ENCODE measurements around the gene UST. TPM values are rescaled to one million over a fixed set of nuclear protein-coding genes. Genes with fewer than 3 reads are reported as not detected.
"Not testable (repeated sequence)": the region's sequence is repeated elsewhere in the genome, so short reads cannot be mapped to it uniquely, and the experiment has no call there.

Gene UST
- total and polyA plus RNA-seq, 2 donors (not counting 1 experiment from before 2014, with no cell fraction given) = 7.3 to 16.9 TPM

- no peak overlapping the region for H2AFZ ChIP-seq (ENCODE audit: insufficient read depth, low read depth, low read length, poor library complexity, severe bottlenecking)
These were observed 355.5 kb downstream of the UST start for GRCh38 chr6:149102324-149102723.

DNA sequence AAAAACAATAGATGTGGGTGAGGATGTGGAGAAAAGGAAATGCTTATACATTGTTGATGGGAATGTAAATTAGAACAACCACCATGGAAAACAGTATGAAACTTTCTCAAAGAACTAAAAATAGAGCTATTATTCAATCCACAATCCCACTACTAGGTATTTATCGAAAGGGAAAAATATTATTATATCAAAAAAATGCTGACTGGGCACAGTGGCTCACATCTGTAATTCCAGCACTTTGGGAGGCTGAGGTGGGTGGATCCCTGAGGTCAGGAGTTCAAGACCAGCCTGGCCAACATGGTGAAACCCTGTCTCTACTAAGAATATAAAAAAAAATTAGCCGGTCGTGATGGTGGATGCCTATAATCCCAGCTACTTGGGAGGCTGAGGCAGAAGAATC, 357.1 kb downstream of the UST start:
- POLR2A ChIA-PET; H3K79me2 ChIP-seq (ENCODE audit: control insufficient read depth, insufficient read depth, low read length); ATAC-seq (ENCODE audit: low read depth); H3K9me3 ChIP-seq (ENCODE audit: control extremely low read depth in 1 of 3, control insufficient read depth in 2 of 3, insufficient read depth in 1 of 3, low read length in 2 of 3); H3K27me3 Mint-ChIP-seq; H3K27ac Mint-ChIP-seq; H3K9ac ChIP-seq (ENCODE audit: low read length); intact Hi-C loops (cut with micrococcal nuclease); CTCF ChIA-PET; H4K20me1 ChIP-seq (ENCODE audit: control insufficient read depth, insufficient read depth, low read length, poor library complexity, severe bottlenecking); H2AFZ ChIP-seq (ENCODE audit: insufficient read depth, low read depth, low read length, poor library complexity, severe bottlenecking); H3K27me3 ChIP-seq (replicated peaks in 1 of 4; ENCODE audit: control extremely low read depth in 1 of 4, control insufficient read depth in 3 of 4, insufficient read depth in 4 of 4, low read length in 3 of 4); H3K4me2 ChIP-seq (replicated peaks; ENCODE audit: low read depth, low read length, poor library complexity, severe bottlenecking); DNase-seq; H3K9me3 Mint-ChIP-seq (ENCODE audit: insufficient read depth); H3K4me3 Mint-ChIP-seq; H3K27ac ChIP-seq (ENCODE audit: low read length in 2 of 2); H3K4me3 ChIP-seq (ENCODE audit: control extremely low read depth in 1 of 5, extremely low read depth in 1 of 5, insufficient read depth in 1 of 5, low read depth in 2 of 5, low read length in 4 of 5); H3K4me1 Mint-ChIP-seq; H3K36me3 ChIP-seq (replicated peaks in 1 of 2; ENCODE audit: control extremely low read depth in 1 of 2, control insufficient read depth in 1 of 2, extremely low read depth in 1 of 2, insufficient read depth in 2 of 2, low read length in 1 of 2); H3K4me1 ChIP-seq (ENCODE audit: control insufficient read depth in 2 of 2, insufficient read depth in 2 of 2, low read length in 2 of 2): not testable (repeated sequence)
- WGBS (ENCODE audit: insufficient coverage) = 92% methylated on average over 2 of the region's 3 CpGs

More at GRCh38 chr6:149102324-149102723, 355.5 kb downstream of the UST start:
- H3K79me2 ChIP-seq (ENCODE audit: control insufficient read depth, insufficient read depth, low read length) = no peaks in the 10 kb centered on the region
- H3K4me3 ChIP-seq (ENCODE audit: control extremely low read depth in 1 of 5, extremely low read depth in 1 of 5, insufficient read depth in 1 of 5, low read depth in 2 of 5, low read length in 4 of 5) = no peak overlapping the region
- POLR2A ChIA-PET = no interaction called here
- H3K4me3 Mint-ChIP-seq = no peak overlapping the region
- H3K27me3 Mint-ChIP-seq = no peaks in the 10 kb centered on the region
- intact Hi-C loops (cut with micrococcal nuclease) = no loop called here
- CTCF ChIA-PET = no interaction called here
- H3K27me3 ChIP-seq (replicated peaks in 1 of 4; ENCODE audit: control extremely low read depth in 1 of 4, control insufficient read depth in 3 of 4, insufficient read depth in 4 of 4, low read length in 3 of 4) = no peaks in the 10 kb centered on the region
- H3K36me3 ChIP-seq (replicated peaks in 1 of 2; ENCODE audit: control extremely low read depth in 1 of 2, control insufficient read depth in 1 of 2, extremely low read depth in 1 of 2, insufficient read depth in 2 of 2, low read length in 1 of 2) = no peaks in the 10 kb centered on the region
- DNase-seq (no peak), ATAC-seq (ENCODE audit: low read depth) (no peak)
- H3K4me1 Mint-ChIP-seq = no peaks in the 10 kb centered on the region
- H3K27ac Mint-ChIP-seq = no peak overlapping the region
- peaks cover 8% of the 10 kb centered on the region for H3K9me3 Mint-ChIP-seq (ENCODE audit: insufficient read depth)
- no peaks in the 10 kb centered on the region for H4K20me1 ChIP-seq (ENCODE audit: control insufficient read depth, insufficient read depth, low read length, poor library complexity, severe bottlenecking)
- TF ChIP-seq, protein P1, sequence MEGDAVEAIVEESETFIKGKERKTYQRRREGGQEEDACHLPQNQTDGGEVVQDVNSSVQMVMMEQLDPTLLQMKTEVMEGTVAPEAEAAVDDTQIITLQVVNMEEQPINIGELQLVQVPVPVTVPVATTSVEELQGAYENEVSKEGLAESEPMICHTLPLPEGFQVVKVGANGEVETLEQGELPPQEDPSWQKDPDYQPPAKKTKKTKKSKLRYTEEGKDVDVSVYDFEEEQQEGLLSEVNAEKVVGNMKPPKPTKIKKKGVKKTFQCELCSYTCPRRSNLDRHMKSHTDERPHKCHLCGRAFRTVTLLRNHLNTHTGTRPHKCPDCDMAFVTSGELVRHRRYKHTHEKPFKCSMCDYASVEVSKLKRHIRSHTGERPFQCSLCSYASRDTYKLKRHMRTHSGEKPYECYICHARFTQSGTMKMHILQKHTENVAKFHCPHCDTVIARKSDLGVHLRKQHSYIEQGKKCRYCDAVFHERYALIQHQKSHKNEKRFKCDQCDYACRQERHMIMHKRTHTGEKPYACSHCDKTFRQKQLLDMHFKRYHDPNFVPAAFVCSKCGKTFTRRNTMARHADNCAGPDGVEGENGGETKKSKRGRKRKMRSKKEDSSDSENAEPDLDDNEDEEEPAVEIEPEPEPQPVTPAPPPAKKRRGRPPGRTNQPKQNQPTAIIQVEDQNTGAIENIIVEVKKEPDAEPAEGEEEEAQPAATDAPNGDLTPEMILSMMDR (IDR thresholded peaks at IDR 0.05) = no peak
- no peak for TF ChIP-seq EZH2 (IDR thresholded peaks at IDR 0.05; ENCODE audit: borderline replicate concordance, insufficient read depth, low read depth, low read length, poor library complexity, severe bottlenecking)
- no peak overlapping the region for H3K4me2 ChIP-seq (replicated peaks; ENCODE audit: low read depth, low read length, poor library complexity, severe bottlenecking)
- H3K9ac ChIP-seq (ENCODE audit: low read length) = no peak overlapping the region
- H3K9me3 ChIP-seq (ENCODE audit: control extremely low read depth in 1 of 3, control insufficient read depth in 2 of 3, insufficient read depth in 1 of 3, low read length in 2 of 3) = peaks cover 1 to 19% (median 3%) of the 10 kb centered on the region in 3 donors
- H3K4me1 ChIP-seq (ENCODE audit: control insufficient read depth in 2 of 2, insufficient read depth in 2 of 2, low read length in 2 of 2) = no peaks in the 10 kb centered on the region
- no peak overlapping the region for H3K27ac ChIP-seq (ENCODE audit: low read length in 2 of 2)
